SU-DHL-6 (cell line): Measurements from ENCODE around the gene TGFBRAP1.

Experiments
- CTCF ChIP-seq: fragments of 200-600 bp; sonication (generic); IDR thresholded peaks from one replicate; pipeline ENCODE4 v1.5.1; 2017; ENCODE audit warnings: antibody characterized with exemption, mild to moderate bottlenecking, low read length, moderate library complexity; ENCODE audit not compliant: insufficient read depth, poor library complexity, severe bottlenecking
- EZH2phosphoT487 ChIP-seq: fragments of 200-600 bp; sonication (generic), shearing (Covaris generic); conservative IDR thresholded peaks from 2 replicates; pipeline ENCODE4 v1.6.1; 2018; ENCODE audit warnings: mild to moderate bottlenecking, antibody characterized with exemption, low read length, moderate library complexity, mixed read lengths

DNA sequence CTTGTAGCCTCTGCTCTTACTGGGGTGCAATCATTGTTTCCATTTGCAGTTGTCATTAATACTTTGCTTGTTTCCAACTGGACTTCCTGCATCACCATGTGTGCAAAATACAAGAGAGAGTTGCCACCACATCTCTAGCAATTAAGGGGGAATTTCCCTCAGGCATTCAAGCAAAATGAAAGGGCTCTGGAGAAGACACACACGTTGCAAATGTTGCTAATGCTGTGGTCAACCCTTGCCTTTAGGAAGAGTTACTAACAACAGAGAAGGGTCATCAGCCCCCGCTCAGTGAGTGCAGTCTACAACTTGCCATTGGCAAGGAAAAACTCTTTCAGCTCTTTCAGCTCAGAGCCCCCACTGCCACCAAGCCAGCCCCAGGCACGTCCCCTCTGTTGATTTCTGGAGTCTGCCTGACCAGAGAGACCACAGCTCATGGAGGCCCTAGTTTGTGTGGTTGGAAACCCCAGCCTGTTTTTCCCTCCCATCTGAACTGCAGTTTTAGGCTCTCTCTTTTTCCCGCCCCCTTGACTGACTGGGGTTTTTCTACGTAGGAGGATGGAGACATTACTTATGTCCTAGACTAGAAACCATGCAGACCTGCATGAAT, 113.8 kb downstream of the TGFBRAP1 start:
- TF ChIP-seq CTCF (no peak), EZH2phosphoT487 (no peak)
